Caco-2 (cell line): ENCODE data around the gene ADGRG4. TPM values are rescaled to one million over a fixed set of nuclear protein-coding genes. Genes with fewer than 3 reads are reported as not detected.

Experiments
- BruUV-seq: library from RNA; stranded (reverse); fragments of 400-500 nt; replicated peaks from 2 replicates; lab custom pipeline; 2021; lab: Mats Ljungman, UMichigan
- CTCF ChIA-PET: fragments of 300-600 bp; sonication (Branson Sonifier 250); formaldehyde crosslinking; loops from one replicate; lab custom pipeline; 2022; ENCODE audit warnings: antibody characterized with exemption; lab: Charles Lee
- POLR2A ChIA-PET: fragments of 300-600 bp; sonication (Branson Sonifier 250); formaldehyde crosslinking; loops from one replicate; lab custom pipeline; 2022; ENCODE audit warnings: antibody characterized with exemption; lab: Charles Lee
- DNase-seq, 2 experiments: peaks; one replicate each; pipeline versions ENCODE4 v3.0.0 to v3.0.0-alpha.2; 2020 to 2022
- H3K27me3 ChIP-seq: replicated peaks from 2 replicates; pipeline ENCODE4 v1.6.0; 2011; ENCODE audit warnings: low read length; ENCODE audit not compliant: control insufficient read depth, insufficient read depth
- H3K36me3 ChIP-seq: 2 replicates; pipeline ENCODE4 v1.5.1; 2011; ENCODE audit warnings: low read length; ENCODE audit not compliant: control insufficient read depth, insufficient read depth
- H3K4me1 ChIP-seq: fragments of 250-450 bp; sonication (Bioruptor Pico); 2 replicates; pipeline ENCODE4 v1.5.1; 2020; ENCODE audit warnings: mild to moderate bottlenecking
- H3K4me3 ChIP-seq: 2 replicates; pipeline ENCODE4 v1.5.1; 2011; ENCODE audit warnings: low read depth, mild to moderate bottlenecking, control low read depth, low read length
- H3K9me3 ChIP-seq: fragments of 250-450 bp; sonication (Bioruptor Pico); 2 replicates; pipeline ENCODE4 v1.5.1; 2020; ENCODE audit warnings: mild to moderate bottlenecking, moderate library complexity
- H3K27ac Mint-ChIP-seq: one replicate; pipeline ENCODE4 v1.8.0; 2022; ENCODE audit warnings: mixed read lengths; ENCODE audit not compliant: unreplicated experiment
- H3K27me3 Mint-ChIP-seq: one replicate; pipeline ENCODE4 v1.8.0; 2022; ENCODE audit warnings: mixed read lengths; ENCODE audit not compliant: insufficient read depth, unreplicated experiment
- H3K36me3 Mint-ChIP-seq: one replicate; pipeline ENCODE4 v1.8.0; 2022; ENCODE audit warnings: mild to moderate bottlenecking, mixed read lengths; ENCODE audit not compliant: insufficient read depth, unreplicated experiment
- H3K4me1 Mint-ChIP-seq: one replicate; pipeline ENCODE4 v1.8.0; 2022; ENCODE audit warnings: low read depth, mixed read lengths; ENCODE audit not compliant: unreplicated experiment
- H3K4me3 Mint-ChIP-seq: one replicate; pipeline ENCODE4 v1.8.0; 2022; ENCODE audit warnings: mild to moderate bottlenecking, moderate library complexity, mixed read lengths; ENCODE audit not compliant: unreplicated experiment
- H3K9me3 Mint-ChIP-seq: one replicate; pipeline ENCODE4 v1.8.0; 2022; ENCODE audit warnings: mixed read lengths; ENCODE audit not compliant: unreplicated experiment
- CTCF ChIP-seq, 2 experiments: fragments of 200-600 bp in 1 of 2; IDR thresholded peaks; 1 replicate in 1 of 2; 2 replicates in 1 of 2; pipeline versions ENCODE4 v1.5.1 to v1.8.0; 2011 to 2022; ENCODE audit warnings: antibody characterized with exemption in 1 of 2, control low read depth in 1 of 2, inconsistent platforms in 1 of 2, low read depth in 1 of 2, low read length in 1 of 2, mild to moderate bottlenecking in 1 of 2, moderate library complexity in 1 of 2; ENCODE audit not compliant: insufficient read depth in 1 of 2, severe bottlenecking in 1 of 2, unreplicated experiment in 1 of 2
- intact Hi-C: fragments of 100-400 bp; cut with micrococcal nuclease; formaldehyde crosslinking; loops from one replicate; pipeline ENCODE4 v1.10.0; 2022; ENCODE audit not compliant: unreplicated experiment
- total RNA-seq: library from RNA; stranded (reverse); gene quantifications from 2 replicates; pipeline ENCODE4 v1.2.3, GENCODE V29; 2022

The ADGRG4 gene
- total RNA-seq, 1 experiment from 2014 or later = not detected

- H3K9me3 Mint-ChIP-seq = no peaks in the 10 kb centered on the region
- H3K27me3 Mint-ChIP-seq = no peaks in the 10 kb centered on the region
- no peaks in the 10 kb centered on the region for H3K4me1 Mint-ChIP-seq
- H3K4me3 Mint-ChIP-seq = no peak overlapping the region
- no peaks in the 10 kb centered on the region for H3K27me3 ChIP-seq
- no peaks in the 10 kb centered on the region for H3K9me3 ChIP-seq
- H3K36me3 ChIP-seq = no peaks in the 10 kb centered on the region
- TF ChIP-seq CTCF (IDR thresholded peaks at IDR 0.05; ENCODE audit: insufficient read depth in 1 of 2, low read depth in 1 of 2, low read length in 1 of 2, severe bottlenecking in 1 of 2, unreplicated experiment in 1 of 2) = no peak
- H3K4me1 ChIP-seq = no peaks in the 10 kb centered on the region
- no peak overlapping the region for H3K4me3 ChIP-seq
- ChIA-PET CTCF (no interaction called here), POLR2A (no interaction called here)
- no peak for DNase-seq
- BruUV-seq = no TSS peak
- intact Hi-C loops = no loop called here
- H3K36me3 Mint-ChIP-seq = no peaks in the 10 kb centered on the region
- no peak overlapping the region for H3K27ac Mint-ChIP-seq
Observed at GRCh38 chrX:136339702-136340101, 38.9 kb downstream of the ADGRG4 start.

- no peak overlapping the region for H3K27ac Mint-ChIP-seq
- H3K36me3 Mint-ChIP-seq = no peaks in the 10 kb centered on the region
- CTCF ChIA-PET = no interaction called here
- Histone ChIP-seq H3K36me3 (no peaks in the 10 kb centered on the region), H3K27me3 (no peaks in the 10 kb centered on the region), H3K4me3 (no peak overlapping the region), H3K4me1 (no peaks in the 10 kb centered on the region), H3K9me3 (no peaks in the 10 kb centered on the region)
- intact Hi-C loops = no loop called here
- TF ChIP-seq CTCF (IDR thresholded peaks at IDR 0.05; ENCODE audit: insufficient read depth in 1 of 2, low read depth in 1 of 2, low read length in 1 of 2, severe bottlenecking in 1 of 2, unreplicated experiment in 1 of 2) = no peak
- no peak overlapping the region for H3K4me3 Mint-ChIP-seq
- POLR2A ChIA-PET = no interaction called here
- H3K9me3 Mint-ChIP-seq = no peaks in the 10 kb centered on the region
- H3K4me1 Mint-ChIP-seq = no peaks in the 10 kb centered on the region
- DNase-seq = no peak
- no TSS peak for BruUV-seq
- peaks cover 4% of the 10 kb centered on the region for H3K27me3 Mint-ChIP-seq
Observed at GRCh38 chrX:136344320-136344719, 43.6 kb downstream of the ADGRG4 start.

GRCh38 chrX:136346506-136346905 lies 45.7 kb downstream of the ADGRG4 start:
- POLR2A ChIA-PET = no interaction called here

More at GRCh38 chrX:136346506-136346905, 45.7 kb downstream of the ADGRG4 start:
- Histone ChIP-seq H3K9me3 (no peaks in the 10 kb centered on the region), H3K36me3 (no peaks in the 10 kb centered on the region), H3K27me3 (no peaks in the 10 kb centered on the region), H3K4me1 (no peaks in the 10 kb centered on the region), H3K4me3 (no peak overlapping the region)
- intact Hi-C loops = no loop called here
- no peaks in the 10 kb centered on the region for H3K4me1 Mint-ChIP-seq
- TF ChIP-seq CTCF (IDR thresholded peaks at IDR 0.05; ENCODE audit: insufficient read depth in 1 of 2, low read depth in 1 of 2, low read length in 1 of 2, severe bottlenecking in 1 of 2, unreplicated experiment in 1 of 2) = no peak
- peaks cover 4% of the 10 kb centered on the region for H3K27me3 Mint-ChIP-seq
- H3K4me3 Mint-ChIP-seq = no peak overlapping the region
- DNase-seq = no peak
- no peaks in the 10 kb centered on the region for H3K36me3 Mint-ChIP-seq
- H3K27ac Mint-ChIP-seq = no peak overlapping the region
- CTCF ChIA-PET = interaction anchor here (0.6 kb wide), 1 partner anchor 9 kb away, joined by 3 read pairs; no protein-coding TSS in a partner anchor
- no TSS peak for BruUV-seq
- no peaks in the 10 kb centered on the region for H3K9me3 Mint-ChIP-seq
